GM12878 (cell line): ENCODE data around the gene MANBA. TPM values are rescaled to one million over a fixed set of nuclear protein-coding genes. Genes with fewer than 3 reads are reported as not detected.

Experiments used
- ATAC-seq: fragments of 200-7000 bp; cut with Tn5 transposase; 3 replicates; pipeline ENCODE4 v1.9.1; 2020; ENCODE audit warnings: mild to moderate bottlenecking, moderate library complexity
- BruUV-seq: library from RNA; stranded (reverse); fragments of 400-500 nt; replicated peaks from 2 replicates; lab custom pipeline; 2021; lab: Mats Ljungman, UMichigan
- CTCF ChIA-PET: fragments of 300-600 bp; sonication (Branson Sonifier 250); formaldehyde crosslinking; extraction: SDS; loops from one replicate; lab custom pipeline; 2021; ENCODE audit warnings: inconsistent platforms; lab: Yijun Ruan, JAX
- POLR2A ChIA-PET: fragments of 350-600 bp; formaldehyde crosslinking; extraction: SDS; loops from one replicate; lab custom pipeline; 2021; ENCODE audit warnings: inconsistent platforms; lab: Charles Lee
- RAD21 ChIA-PET: fragments of 300-600 bp; sonication (Branson Sonifier 250); formaldehyde crosslinking; loops from one replicate; lab custom pipeline; 2023; ENCODE audit warnings: antibody characterized with exemption; ENCODE audit not compliant: unreplicated experiment; lab: Charles Lee
- SMC1A ChIA-PET: fragments of 300-600 bp; sonication (Branson Sonifier 250); formaldehyde crosslinking; loops from one replicate; lab custom pipeline; 2023; ENCODE audit not compliant: unreplicated experiment, uncharacterized antibody; lab: Charles Lee
- DNase-seq: peaks from one replicate; pipeline ENCODE4 v3.0.0-alpha.2; 2011; ENCODE audit warnings: low read depth, low spot score
- FAIRE-seq: peaks from 3 replicates; lab custom pipeline; 2011; peaks lifted over from hg19 to GRCh38; lab: Jason Lieb, UNC
- H2AFZ ChIP-seq: 2 replicates; pipeline ENCODE4 v1.6.0; 2011; ENCODE audit warnings: low read depth, low read length, control low read depth; ENCODE audit not compliant: control insufficient read depth
- H3K27ac ChIP-seq: 2 replicates; pipeline ENCODE4 v1.5.1; 2011; ENCODE audit warnings: control low read depth; ENCODE audit not compliant: control insufficient read depth, insufficient read depth
- H3K27me3 ChIP-seq, 2 experiments: replicated peaks in 1 of 2; 2 replicates each; pipeline versions ENCODE4 v1.6.0 to v1.6.1; 2011; ENCODE audit warnings: low read length in 1 of 2; ENCODE audit not compliant: control insufficient read depth in 2 of 2, insufficient read depth in 2 of 2
- H3K36me3 ChIP-seq, 2 experiments: 2 replicates each; pipeline ENCODE4 v1.5.1; 2011; ENCODE audit warnings: low read length in 1 of 2; ENCODE audit not compliant: control insufficient read depth in 2 of 2, insufficient read depth in 2 of 2
- H3K4me1 ChIP-seq: 2 replicates; pipeline ENCODE4 v1.6.1; 2011; ENCODE audit warnings: mild to moderate bottlenecking, low read length, moderate library complexity, mixed read lengths; ENCODE audit not compliant: control insufficient read depth, insufficient read depth
- H3K4me2 ChIP-seq: 2 replicates; pipeline ENCODE4 v1.6.0; 2011; ENCODE audit warnings: control low read depth; ENCODE audit not compliant: control insufficient read depth, insufficient read depth
- H3K4me3 ChIP-seq: fragments of 200-600 bp; sonication (generic); 2 replicates; pipeline ENCODE4 v1.5.1; 2016
- H3K79me2 ChIP-seq: 2 replicates; pipeline ENCODE4 v1.6.0; 2011; ENCODE audit warnings: low read length; ENCODE audit not compliant: control insufficient read depth, insufficient read depth
- H3K9ac ChIP-seq: 2 replicates; pipeline ENCODE4 v1.8.0; 2011; ENCODE audit warnings: low read length, control low read depth, mixed read lengths; ENCODE audit not compliant: control insufficient read depth, insufficient read depth
- H3K9me3 ChIP-seq: replicated peaks from 3 replicates; pipeline ENCODE4 v1.5.1; 2011; ENCODE audit warnings: mild to moderate bottlenecking, low read length; ENCODE audit not compliant: control insufficient read depth, insufficient read depth
- H4K20me1 ChIP-seq: 2 replicates; pipeline ENCODE4 v1.6.0; 2011; ENCODE audit not compliant: control insufficient read depth, insufficient read depth
- CTCF ChIP-seq, 3 experiments: IDR thresholded peaks in 2 of 3; conservative IDR thresholded peaks in 1 of 3; 2 replicates each; pipeline ENCODE4 v1.5.1; 2011; ENCODE audit warnings: low read depth in 3 of 3, low read length in 3 of 3, mild to moderate bottlenecking in 3 of 3, control low read depth in 2 of 3, moderate library complexity in 2 of 3, inconsistent platforms in 1 of 3, mixed read lengths in 1 of 3; ENCODE audit not compliant: control insufficient read depth in 2 of 3, insufficient read depth in 1 of 3; ENCODE audit errors: extremely low read depth in 1 of 3
- ETV6 ChIP-seq, 2 experiments: fragments of 450-650 bp in 1 of 2; IDR thresholded peaks in 1 of 2; conservative IDR thresholded peaks in 1 of 2; 2 replicates each; pipeline ENCODE4 v1.6.1; 2014; ENCODE audit warnings: antibody characterized with exemption in 1 of 2, borderline replicate concordance in 1 of 2, low read depth in 1 of 2, mild to moderate bottlenecking in 1 of 2, moderate library complexity in 1 of 2
- GABPA ChIP-seq: IDR thresholded peaks from 2 replicates; pipeline ENCODE4 v1.6.1; 2014; ENCODE audit warnings: antibody characterized with exemption, low read depth, mild to moderate bottlenecking, inconsistent platforms
- MTA3 ChIP-seq: IDR thresholded peaks from 2 replicates; pipeline ENCODE4 v1.6.1; 2012; ENCODE audit warnings: low read length, inconsistent platforms, borderline replicate concordance
- NBN ChIP-seq: fragments of 450-650 bp; IDR thresholded peaks from 2 replicates; pipeline ENCODE4 v1.6.1; 2016
- NFXL1 ChIP-seq: fragments of 450-650 bp; IDR thresholded peaks from 2 replicates; pipeline ENCODE4 v1.6.1; 2017; ENCODE audit warnings: antibody characterized with exemption, mild to moderate bottlenecking, borderline replicate concordance
- PAX8 ChIP-seq: fragments of 450-650 bp; IDR thresholded peaks from 2 replicates; pipeline ENCODE4 v1.6.1; 2017; ENCODE audit warnings: mild to moderate bottlenecking, moderate library complexity
- PBX3 ChIP-seq: IDR thresholded peaks from 2 replicates; pipeline ENCODE4 v1.6.1; 2011; ENCODE audit warnings: mild to moderate bottlenecking, low read depth, low read length, moderate library complexity; ENCODE audit not compliant: insufficient replicate concordance
- PKNOX1 ChIP-seq: fragments of 450-650 bp; IDR thresholded peaks from 2 replicates; pipeline ENCODE4 v1.6.1; 2016; ENCODE audit warnings: mild to moderate bottlenecking
- POU2F2 ChIP-seq: IDR thresholded peaks from 3 replicates; pipeline ENCODE4 v1.6.1; 2011; ENCODE audit warnings: low read depth, mild to moderate bottlenecking, low read length, borderline replicate concordance
- RAD21 ChIP-seq: IDR thresholded peaks from 2 replicates; pipeline ENCODE4 v1.6.1; 2011; ENCODE audit warnings: mild to moderate bottlenecking, low read depth, low read length, moderate library complexity; ENCODE audit not compliant: insufficient read depth
- RBBP5 ChIP-seq: fragments of 200-600 bp; sonication (generic); conservative IDR thresholded peaks from 2 replicates; pipeline ENCODE4 v1.6.1; 2016
- SMC3 ChIP-seq: IDR thresholded peaks from 2 replicates; pipeline ENCODE4 v1.6.1; 2011; ENCODE audit warnings: low read length, improper control_type of control experiment, borderline replicate concordance
- TAF1 ChIP-seq: IDR thresholded peaks from 2 replicates; pipeline ENCODE4 v1.6.1; 2011; ENCODE audit warnings: mild to moderate bottlenecking, low read depth, low read length, borderline replicate concordance
- TCF12 ChIP-seq: IDR thresholded peaks from 2 replicates; pipeline ENCODE4 v1.6.1; 2011; ENCODE audit warnings: low read depth, mild to moderate bottlenecking, low read length
- TCF3 ChIP-seq: IDR thresholded peaks from 2 replicates; pipeline ENCODE4 v1.6.1; 2012; ENCODE audit warnings: low read depth, mild to moderate bottlenecking, low read length, borderline replicate concordance; ENCODE audit not compliant: insufficient read depth
- ZBED1 ChIP-seq: IDR thresholded peaks from 2 replicates; pipeline ENCODE4 v1.6.1; 2016; ENCODE audit warnings: borderline replicate concordance
- WGBS: methylation state at CpG from one replicate; pipeline ENCODE4 v1.1.6; 2016; ENCODE audit warnings: low lambda C conversion rate; ENCODE audit not compliant: insufficient replicate concordance, insufficient coverage; ENCODE audit errors: missing lambda C conversion rate; 5-methylcytosine and 5-hydroxymethylcytosine counted together
- in situ Hi-C: fragments of 300-500 bp; cut with MboI; formaldehyde crosslinking; loops from 9 replicates; pipeline ENCODE4 v1.14.3; 2018; ENCODE audit warnings: mixed read lengths
- intact Hi-C: fragments of 100-400 bp; cut with micrococcal nuclease; formaldehyde crosslinking; loops from one replicate; pipeline ENCODE4 v1.14.2; 2022; ENCODE audit not compliant: unreplicated experiment
- polyA plus RNA-seq, 11 experiments: library from polyadenylated mRNA; depleted of rRNA in 4 of 11; unstranded in 6 of 11; stranded (reverse) in 5 of 11; fragments of >200 nt; fragmentation: Nextera tagmentation in 4 of 11; fragmentation: Illumina TruSeq in 1 of 11; extraction: Ambion mirVana in 4 of 11; extraction: Trizol in 1 of 11; gene quantifications; 1 replicate in 1 of 11; 2 replicates in 10 of 11; pipeline versions ENCODE4 v1.2.1 to v1.2.3, GENCODE V29; 2011 to 2016; ENCODE audit warnings: inconsistent platforms in 2 of 11, missing spikeins in 2 of 11, low read depth in 1 of 11
- total RNA-seq, 4 experiments: library from RNA; depleted of rRNA in 3 of 4; stranded (reverse); fragments of >200 nt in 3 of 4; fragmentation: Illumina TruSeq in 1 of 4; extraction: Trizol in 1 of 4; gene quantifications; 2 replicates each; pipeline versions ENCODE4 v1.2.1 to v1.2.3, GENCODE V29; 2013 to 2021

MANBA gene
- total and polyA plus RNA-seq, 10 of the 15 experiments (the other 5 are each of a cell fraction or from before 2014, with no cell fraction given): 3.8 to 19.0 (median 12.5) TPM

GRCh38 chr4:102625232-102625930 is 135.4 kb downstream of the MANBA start:
- H3K4me1 ChIP-seq: peaks cover 3% of the 10 kb centered on the region; the same call in 1 of the 2 replicates
- H3K9ac ChIP-seq: no peak overlapping the region
- H3K9me3 ChIP-seq: no peaks in the 10 kb centered on the region
- no peak for FAIRE-seq
- H4K20me1 ChIP-seq: no peaks in the 10 kb centered on the region
- no peaks in the 10 kb centered on the region for H3K79me2 ChIP-seq
- peak overlapping the region; percentile 78 for H2AFZ ChIP-seq
- no peak overlapping the region for H3K27ac ChIP-seq
- DNase-seq: no peak
- intact Hi-C loops (loop anchor here (1.0 to 10.0 kb wide), 5 partner anchors 169 to 368 kb away; partner anchors contain the start of gene SLC39A8), in situ Hi-C loops (loop anchor here (10.0 to 25.0 kb wide), 2 partner anchors 469 to 1162 kb away; partner anchors contain the start of gene BDH2)
- BruUV-seq: no TSS peak
- ChIA-PET CTCF (interaction anchor here (0.7 to 3.5 kb wide), 22 partner anchors 9 to 466 kb away, joined by 3 to 34 read pairs (median 4); no protein-coding TSS in a partner anchor), SMC1A (interaction anchor here (0.6 to 4.5 kb wide), 19 partner anchors 11 to 474 kb away, joined by 3 to 39 read pairs (median 4); partner anchors contain the start of gene BDH2), POLR2A (no interaction called here), RAD21 (interaction anchor here (0.8 to 2.4 kb wide), 12 partner anchors 82 to 469 kb away, joined by 3 to 18 read pairs (median 5); no protein-coding TSS in a partner anchor)
- no peak overlapping the region for H3K4me3 ChIP-seq
- 29% methylated on average over 3 of the region's 3 CpGs for WGBS
- no peaks in the 10 kb centered on the region for H3K36me3 ChIP-seq
- peak overlapping the region; percentile 54 for H3K4me2 ChIP-seq
- no peaks in the 10 kb centered on the region for H3K27me3 ChIP-seq
- ATAC-seq: peak; percentile 94
- TF ChIP-seq MTA3 (no peak), GABPA (no peak), RAD21 (peak; percentile 97), POU2F2 (0 out of 3 replicates have a peak, but pooled peaks have one; percentile 38), CTCF (IDR thresholded peaks at IDR 0.05 in 2 of 3, conservative IDR thresholded peaks at IDR 0.05 in 1 of 3; ENCODE audit: control insufficient read depth in 2 of 3, extremely low read depth in 1 of 3, insufficient read depth in 1 of 3, low read depth in 3 of 3, low read length in 3 of 3) (peak; percentile 57 to 85 (median 58); a peak in 5 of 6 replicates), TCF3 (0 out of 2 replicates have a peak, but pooled peaks have one; percentile 34), ZBED1 (no peak), SMC3 (peak; percentile 89), TAF1 (no peak), PAX8 (0 out of 2 replicates have a peak, but pooled peaks have one; percentile 21), RBBP5 (no peak), PBX3 (no peak), TCF12 (peak; percentile 62; the same call in 1 of the 2 replicates), ETV6 (conservative IDR thresholded peaks at IDR 0.05 in 1 of 2, IDR thresholded peaks at IDR 0.05 in 1 of 2; ENCODE audit: borderline replicate concordance in 1 of 2, low read depth in 1 of 2) (no peak), PKNOX1 (peak; percentile 13; the same call in 1 of the 2 replicates), NFXL1 (no peak), NBN (peak; percentile 65; the same call in 1 of the 2 replicates)
